Neural crest cell (in vitro differentiated cells): ENCODE results near the gene ENAM. TPM values are rescaled to one million over a fixed set of nuclear protein-coding genes. Genes with fewer than 3 reads are reported as not detected.

ENCODE experiments used
- DNase-seq: peaks from one replicate; pipeline ENCODE4 v3.0.0; 2021; ENCODE audit warnings: low read depth, mixed read lengths, low spot score
- H3K27ac Mint-ChIP-seq: one replicate; pipeline ENCODE4 v1.8.0; 2021; ENCODE audit warnings: mild to moderate bottlenecking, mixed read lengths; ENCODE audit not compliant: unreplicated experiment
- H3K27me3 Mint-ChIP-seq: 2 replicates; pipeline ENCODE4 v1.8.0; 2021; ENCODE audit warnings: low read depth, mild to moderate bottlenecking, mixed read lengths
- H3K36me3 Mint-ChIP-seq: 2 replicates; pipeline ENCODE4 v1.8.0; 2021; ENCODE audit warnings: low read depth, mild to moderate bottlenecking, mixed read lengths
- H3K4me1 Mint-ChIP-seq: 2 replicates; pipeline ENCODE4 v1.8.0; 2021; ENCODE audit warnings: mixed read lengths
- H3K4me3 Mint-ChIP-seq: one replicate; pipeline ENCODE4 v1.8.0; 2021; ENCODE audit warnings: mild to moderate bottlenecking, mixed read lengths
- H3K9me3 Mint-ChIP-seq: 2 replicates; pipeline ENCODE4 v1.8.0; 2021; ENCODE audit warnings: mixed read lengths
- CTCF ChIP-seq: fragments of 200-600 bp; sonication (generic); conservative IDR thresholded peaks from 2 replicates; pipeline ENCODE4 v1.5.0; 2021; ENCODE audit warnings: antibody characterized with exemption, mild to moderate bottlenecking
- total RNA-seq: library from RNA; stranded (reverse); gene quantifications from 2 replicates; pipeline ENCODE4 v1.2.1, GENCODE V29; 2021

Gene ENAM
- total RNA-seq, 1 donor from 2014 or later = not detected

- H3K27ac Mint-ChIP-seq = no peak overlapping the region
These were observed 14.4 kb upstream of the ENAM start for GRCh38 chr4:70614184-70614555.

GRCh38 chr4:70619288-70619687 is 9.3 kb upstream of the ENAM start:
- no peak for TF ChIP-seq CTCF
- Mint-ChIP-seq H3K4me1 (no peaks in the 10 kb centered on the region), H3K27me3 (peaks cover 5% of the 10 kb centered on the region), H3K36me3 (no peaks in the 10 kb centered on the region), H3K9me3 (peaks cover 10% of the 10 kb centered on the region), H3K4me3 (no peak overlapping the region), H3K27ac (no peak overlapping the region)
- no peak for DNase-seq

More at GRCh38 chr4:70614184-70614555, 14.4 kb upstream of the ENAM start:
- H3K36me3 Mint-ChIP-seq = no peaks in the 10 kb centered on the region
- H3K9me3 Mint-ChIP-seq = peaks cover 2% of the 10 kb centered on the region
- H3K27me3 Mint-ChIP-seq = peaks cover 5% of the 10 kb centered on the region
- H3K4me3 Mint-ChIP-seq = no peak overlapping the region
- no peak for TF ChIP-seq CTCF
- no peak for DNase-seq
- no peaks in the 10 kb centered on the region for H3K4me1 Mint-ChIP-seq

GRCh38 chr4:70619778-70620177 is 8.8 kb upstream of the ENAM start:
- TF ChIP-seq CTCF = no peak
- Mint-ChIP-seq H3K27ac (no peak overlapping the region), H3K4me3 (no peak overlapping the region), H3K4me1 (no peaks in the 10 kb centered on the region), H3K27me3 (peaks cover 5% of the 10 kb centered on the region), H3K36me3 (no peaks in the 10 kb centered on the region), H3K9me3 (peaks cover 10% of the 10 kb centered on the region)
- no peak for DNase-seq

- Mint-ChIP-seq H3K27me3 (peaks cover 3% of the 10 kb centered on the region), H3K9me3 (peaks cover 10% of the 10 kb centered on the region), H3K36me3 (no peaks in the 10 kb centered on the region), H3K4me3 (peak overlapping the region; percentile 14), H3K27ac (no peak overlapping the region), H3K4me1 (no peaks in the 10 kb centered on the region)
- TF ChIP-seq CTCF = no peak
- DNase-seq = no peak
These were observed 5.2 kb upstream of the ENAM start for GRCh38 chr4:70623323-70623722.

GRCh38 chr4:70624226-70624793 is 4.2 kb upstream of the ENAM start:
- no peak for TF ChIP-seq CTCF
- Mint-ChIP-seq H3K4me1 (no peaks in the 10 kb centered on the region), H3K9me3 (peaks cover 6% of the 10 kb centered on the region), H3K36me3 (no peaks in the 10 kb centered on the region), H3K27ac (no peak overlapping the region), H3K4me3 (no peak overlapping the region), H3K27me3 (no peaks in the 10 kb centered on the region)
- no peak for DNase-seq
